OCI-LY1 (cell line): ENCODE results near the gene ZNRF3.

ENCODE experiments used
- H2AFZ ChIP-seq: fragments of 200-600 bp; sonication (generic), shearing (Covaris generic); 2 replicates; pipeline ENCODE4 v1.6.0; 2014; ENCODE audit warnings: antibody characterized with exemption, mild to moderate bottlenecking, low read length
- H3F3A ChIP-seq: fragments of 200-600 bp; sonication (generic), shearing (Covaris generic); 2 replicates; pipeline ENCODE4 v1.6.0; 2014; ENCODE audit warnings: mild to moderate bottlenecking, antibody characterized with exemption, low read length, moderate library complexity; ENCODE audit not compliant: insufficient read depth
- H3K27ac ChIP-seq: fragments of 200-600 bp; sonication (generic); 2 replicates; pipeline ENCODE4 v1.5.1; 2014; ENCODE audit warnings: low read length, mixed run types, mild to moderate bottlenecking, low read depth; ENCODE audit not compliant: poor library complexity, severe bottlenecking
- H3K27me3 ChIP-seq: fragments of 200-600 bp; sonication (generic); 2 replicates; pipeline ENCODE4 v1.6.0; 2014; ENCODE audit warnings: antibody characterized with exemption, mild to moderate bottlenecking, low read length, moderate library complexity; ENCODE audit not compliant: insufficient read depth
- H3K36me3 ChIP-seq: fragments of 200-600 bp; sonication (generic); 2 replicates; pipeline ENCODE4 v1.6.1; 2014; ENCODE audit warnings: mild to moderate bottlenecking, antibody characterized with exemption, low read length, moderate library complexity, mixed read lengths; ENCODE audit not compliant: insufficient read depth
- H3K4me1 ChIP-seq: fragments of 200-600 bp; sonication (generic); 2 replicates; pipeline ENCODE4 v1.5.1; 2014; ENCODE audit warnings: mild to moderate bottlenecking, low read length, moderate library complexity; ENCODE audit not compliant: insufficient read depth, severe bottlenecking
- H3K4me2 ChIP-seq: fragments of 200-600 bp; sonication (generic), shearing (Covaris generic); 2 replicates; pipeline ENCODE4 v1.6.1; 2014; ENCODE audit warnings: low read length
- H3K4me3 ChIP-seq: fragments of 200-600 bp; sonication (generic); 2 replicates; pipeline ENCODE4 v1.5.1; 2014; ENCODE audit warnings: low read length, low read depth, mild to moderate bottlenecking, mixed read lengths; ENCODE audit not compliant: poor library complexity, severe bottlenecking
- H3K79me2 ChIP-seq: fragments of 200-600 bp; shearing (Covaris generic); 2 replicates; pipeline ENCODE4 v1.6.1; 2016; ENCODE audit warnings: mixed run types, low read length, mixed read lengths; ENCODE audit not compliant: insufficient read depth
- H3K9ac ChIP-seq: fragments of 200-600 bp; sonication (generic), shearing (Covaris generic); 2 replicates; pipeline ENCODE4 v1.6.1; 2014; ENCODE audit warnings: mild to moderate bottlenecking, low read length, mixed read lengths
- H3K9me2 ChIP-seq: fragments of 200-600 bp; sonication (generic), shearing (Covaris generic); 2 replicates; pipeline ENCODE4 v1.6.1; 2014; ENCODE audit warnings: low read depth, mild to moderate bottlenecking, low read length, mixed read lengths
- H3K9me3 ChIP-seq: fragments of 200-600 bp; shearing (Covaris generic); 2 replicates; pipeline ENCODE4 v1.6.1; 2014; ENCODE audit warnings: low read length, mixed read lengths
- H4K20me1 ChIP-seq: fragments of 200-600 bp; sonication (generic), shearing (Covaris generic); 2 replicates; pipeline ENCODE4 v1.6.0; 2016; ENCODE audit warnings: mild to moderate bottlenecking, low read length; ENCODE audit not compliant: insufficient read depth
- EZH2 ChIP-seq: fragments of 200-600 bp; sonication (generic), shearing (Covaris generic); IDR thresholded peaks from 2 replicates; pipeline ENCODE4 v1.8.0; 2017; ENCODE audit warnings: borderline replicate concordance, mixed run types, mild to moderate bottlenecking, antibody characterized with exemption, low read length, moderate library complexity, mixed read lengths
- TF ChIP-seq, protein P1 (sequence below): fragments of 200-600 bp; sonication (generic), shearing (Covaris generic); IDR thresholded peaks from 2 replicates; pipeline ENCODE4 v1.5.1; 2017; ENCODE audit warnings: mild to moderate bottlenecking, antibody characterized with exemption, low read length, moderate library complexity, mixed read lengths

Gene ZNRF3

DNA sequence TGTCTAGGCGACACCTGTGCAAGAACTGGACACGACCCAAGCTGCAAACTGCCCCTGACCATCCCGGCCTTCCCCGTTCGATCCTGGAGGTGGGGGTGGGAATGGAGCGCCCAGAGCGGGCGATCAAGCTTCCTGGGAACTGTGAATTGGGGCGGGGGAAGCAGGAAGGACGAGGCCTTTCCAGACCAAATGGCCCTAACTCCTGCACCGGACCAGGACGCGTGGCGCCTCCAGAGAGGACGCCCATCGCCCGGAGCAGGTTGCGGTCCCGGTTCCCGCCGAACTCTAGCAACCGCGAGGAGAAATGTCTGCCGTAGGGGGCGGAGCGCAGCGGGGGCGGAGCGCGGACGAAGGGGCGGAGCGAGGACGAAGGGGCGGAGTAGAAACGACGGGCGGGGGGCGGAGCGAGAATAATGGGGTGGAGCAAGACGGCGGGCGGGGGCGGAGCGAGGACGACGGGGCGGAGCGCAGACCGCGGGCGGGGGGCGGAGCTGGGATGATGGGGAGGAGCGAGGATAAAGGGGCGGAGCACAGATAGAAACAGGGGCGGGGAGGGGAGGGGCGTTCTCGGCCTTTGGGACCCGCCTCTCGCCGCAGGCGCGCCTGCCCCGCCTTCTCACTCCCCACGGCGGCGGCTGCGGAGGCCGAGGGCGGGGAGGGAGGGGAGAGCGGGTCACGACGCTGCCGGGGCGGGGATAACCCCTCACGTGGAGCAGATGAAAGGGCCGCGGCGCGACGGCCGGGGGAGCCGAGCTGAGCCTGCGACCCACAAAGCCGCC lies at the start of gene ZNRF3:
ZNRF3 (plus strand) TSS at position 695 of the 779 bp plus-strand sequence. CDS start 195 bp downstream, outside the sequence.
- TF ChIP-seq, protein P1, sequence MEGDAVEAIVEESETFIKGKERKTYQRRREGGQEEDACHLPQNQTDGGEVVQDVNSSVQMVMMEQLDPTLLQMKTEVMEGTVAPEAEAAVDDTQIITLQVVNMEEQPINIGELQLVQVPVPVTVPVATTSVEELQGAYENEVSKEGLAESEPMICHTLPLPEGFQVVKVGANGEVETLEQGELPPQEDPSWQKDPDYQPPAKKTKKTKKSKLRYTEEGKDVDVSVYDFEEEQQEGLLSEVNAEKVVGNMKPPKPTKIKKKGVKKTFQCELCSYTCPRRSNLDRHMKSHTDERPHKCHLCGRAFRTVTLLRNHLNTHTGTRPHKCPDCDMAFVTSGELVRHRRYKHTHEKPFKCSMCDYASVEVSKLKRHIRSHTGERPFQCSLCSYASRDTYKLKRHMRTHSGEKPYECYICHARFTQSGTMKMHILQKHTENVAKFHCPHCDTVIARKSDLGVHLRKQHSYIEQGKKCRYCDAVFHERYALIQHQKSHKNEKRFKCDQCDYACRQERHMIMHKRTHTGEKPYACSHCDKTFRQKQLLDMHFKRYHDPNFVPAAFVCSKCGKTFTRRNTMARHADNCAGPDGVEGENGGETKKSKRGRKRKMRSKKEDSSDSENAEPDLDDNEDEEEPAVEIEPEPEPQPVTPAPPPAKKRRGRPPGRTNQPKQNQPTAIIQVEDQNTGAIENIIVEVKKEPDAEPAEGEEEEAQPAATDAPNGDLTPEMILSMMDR, result no peak
- no peak for TF ChIP-seq EZH2
- Histone ChIP-seq H4K20me1 (no peaks in the 10 kb centered on the region), H3K27ac (no peak within 1 kb of the TSS), H3K27me3 (peaks cover 14% of the 10 kb centered on the region; the same call in 1 of the 2 replicates), H3K9me2 (no peaks in the 10 kb centered on the region), H3F3A (no peaks in the 10 kb centered on the region), H2AFZ (no peak within 1 kb of the TSS), H3K79me2 (no peaks in the 10 kb centered on the region), H3K9me3 (no peaks in the 10 kb centered on the region), H3K4me3 (peak within 1 kb of the TSS; percentile 54), H3K9ac (peak within 1 kb of the TSS; percentile 37; the same call in 1 of the 2 replicates), H3K4me2 (peak within 1 kb of the TSS; percentile 70), H3K36me3 (no peaks in the 10 kb centered on the region), H3K4me1 (peaks cover 6% of the 10 kb centered on the region)

DNA sequence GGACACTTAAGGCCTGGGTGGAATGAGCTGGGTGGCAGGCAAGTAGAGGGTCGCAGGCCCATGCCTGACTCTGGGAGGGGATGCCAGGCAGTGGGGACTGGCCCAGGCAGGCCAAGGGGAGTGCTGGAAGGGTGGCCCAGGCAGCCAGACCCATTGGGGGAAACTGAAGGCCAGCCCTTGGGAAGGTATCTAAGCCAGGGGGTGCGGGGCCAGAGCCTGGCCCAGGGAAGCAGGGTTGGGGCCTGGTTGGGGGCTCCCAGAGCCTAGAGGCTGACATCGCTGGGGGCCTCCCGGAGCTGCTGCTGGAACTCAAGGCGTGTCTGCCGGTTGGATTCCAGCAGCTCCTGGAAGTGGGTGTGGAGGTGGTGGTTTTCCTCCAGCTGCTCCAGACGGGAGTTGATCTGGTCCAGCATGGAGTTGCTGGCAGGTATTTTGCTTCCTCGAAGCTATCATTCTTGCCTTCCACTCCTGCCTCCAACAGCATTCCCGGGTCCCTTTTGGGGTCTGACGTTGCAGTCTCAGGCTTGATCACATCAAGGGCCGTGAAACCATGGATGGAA lies 47.7 kb upstream of the ZNRF3 start:
- Histone ChIP-seq H2AFZ (no peak overlapping the region), H3K4me1 (no peaks in the 10 kb centered on the region), H4K20me1 (no peaks in the 10 kb centered on the region), H3K9me2 (no peaks in the 10 kb centered on the region), H3K27me3 (no peaks in the 10 kb centered on the region), H3K36me3 (no peaks in the 10 kb centered on the region), H3K4me3 (no peak overlapping the region), H3K9ac (no peak overlapping the region), H3F3A (no peaks in the 10 kb centered on the region), H3K4me2 (no peak overlapping the region), H3K9me3 (no peaks in the 10 kb centered on the region), H3K79me2 (no peaks in the 10 kb centered on the region), H3K27ac (no peak overlapping the region)
- TF ChIP-seq, protein P1, result no peak
- no peak for TF ChIP-seq EZH2

DNA sequence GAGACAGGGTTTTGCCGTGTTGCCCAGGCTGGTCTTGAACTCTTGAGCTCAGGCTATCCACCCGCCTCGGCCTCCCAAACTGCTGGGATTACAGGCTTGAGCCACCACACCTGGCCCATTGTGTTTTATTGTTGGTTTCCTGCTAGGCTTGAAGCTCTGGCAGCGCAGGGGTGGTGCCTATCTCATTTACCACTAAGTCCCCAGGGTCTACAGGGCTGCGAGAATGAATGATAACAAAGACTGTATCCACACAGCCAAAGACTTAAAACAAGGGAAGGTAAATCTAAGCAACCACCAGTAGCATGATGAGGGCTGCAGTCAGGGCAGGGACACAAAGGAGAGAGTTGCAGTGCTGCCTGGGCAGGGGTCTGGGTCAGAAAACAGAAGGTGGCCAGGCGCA lies 45.7 kb upstream of the ZNRF3 start:
- TF ChIP-seq, protein P1, result no peak
- no peak for TF ChIP-seq EZH2
- Histone ChIP-seq H3K9me2 (no peaks in the 10 kb centered on the region), H3K4me1 (no peaks in the 10 kb centered on the region), H3K79me2 (no peaks in the 10 kb centered on the region), H3K27ac (no peak overlapping the region), H2AFZ (no peak overlapping the region), H4K20me1 (no peaks in the 10 kb centered on the region), H3K27me3 (no peaks in the 10 kb centered on the region), H3K9ac (no peak overlapping the region), H3F3A (no peaks in the 10 kb centered on the region), H3K4me3 (no peak overlapping the region), H3K36me3 (no peaks in the 10 kb centered on the region), H3K4me2 (no peak overlapping the region), H3K9me3 (no peaks in the 10 kb centered on the region)
